HG02610 (cell line): Measurements from ENCODE around the gene PCGF1.
"Not testable (repeated sequence)": the region's sequence is repeated elsewhere in the genome, so short reads cannot be mapped to it uniquely, and the experiment has no call there.

Experiments
- ATAC-seq: cut with Tn5 transposase; IDR thresholded peaks from one replicate; pipeline ENCODE4 v1.9.1; 2021; ENCODE audit warnings: mild to moderate bottlenecking, moderate library complexity; ENCODE audit not compliant: unreplicated experiment

The PCGF1 gene

DNA sequence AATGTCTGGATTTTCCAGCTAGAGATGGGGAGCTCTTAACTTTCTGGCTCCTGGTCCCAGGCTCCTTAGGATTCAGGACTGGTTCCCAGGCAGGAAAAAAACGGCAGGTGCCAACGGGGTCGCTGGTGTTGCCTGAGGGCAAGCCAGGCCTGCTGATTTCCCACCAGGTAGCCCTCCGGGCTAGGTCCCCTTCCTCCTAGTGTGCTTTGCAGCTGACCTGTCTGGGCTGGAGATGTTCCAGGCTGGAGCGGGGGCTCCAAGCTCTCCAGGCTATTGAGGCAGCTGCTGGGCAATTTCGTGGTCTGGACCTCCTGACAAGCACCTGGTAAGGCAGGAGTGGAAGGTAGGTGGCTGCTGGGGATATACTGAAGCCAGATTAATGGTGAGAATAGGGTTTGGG, 33.0 kb downstream of the PCGF1 start:
- no peak for ATAC-seq

GRCh38 chr2:74472945-74473258, 34.6 kb downstream of the PCGF1 start:
- ATAC-seq = no peak

DNA sequence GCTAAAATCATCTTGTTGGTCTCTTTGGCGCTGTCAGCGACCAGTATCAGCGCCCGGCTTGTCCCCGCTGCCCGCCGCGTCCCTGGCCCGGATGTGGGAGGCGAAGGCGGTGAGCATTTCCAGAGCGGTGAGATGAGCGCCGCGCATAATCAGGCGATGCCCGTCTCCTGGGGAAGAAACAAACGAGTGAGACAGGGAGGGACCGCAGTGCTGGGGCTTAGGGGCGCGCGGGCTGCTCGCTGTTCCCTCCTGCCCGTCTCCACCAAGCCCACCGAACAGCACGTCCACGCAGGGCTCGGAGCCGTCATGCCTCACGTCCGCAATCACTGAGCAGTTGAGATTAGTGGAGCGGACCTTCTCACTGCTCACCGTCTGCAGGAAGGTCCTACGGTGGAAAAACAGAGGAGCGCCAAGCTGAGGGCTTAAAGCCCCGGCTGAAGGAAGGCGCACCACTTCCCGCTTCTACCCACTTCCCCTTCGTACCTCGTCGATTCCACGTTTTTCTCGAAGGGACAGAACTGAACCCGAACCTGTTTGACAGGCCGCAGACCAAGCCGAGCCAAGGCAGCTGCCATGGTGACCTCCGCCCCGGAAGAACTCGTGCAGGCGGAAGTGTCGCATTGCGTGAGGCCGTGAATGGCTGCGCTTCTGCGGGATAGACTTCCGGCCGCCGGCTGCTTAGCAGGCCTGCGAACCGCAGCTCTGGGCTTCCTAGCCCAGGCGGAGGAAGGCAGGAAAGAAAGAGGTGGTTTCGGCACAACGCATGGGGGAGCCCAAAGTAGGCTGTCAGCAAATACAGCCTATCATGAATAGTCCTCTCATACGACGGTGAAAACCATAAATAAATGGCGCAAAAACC, 35.2 kb downstream of the PCGF1 start, which contains the start of gene MRPL53:
Gene MRPL53, minus strand, starts transcription at position 595 of the 859 bp plus-strand sequence. Its CDS starts 20 bp downstream, at position 575.
- ATAC-seq = peak; percentile 92

DNA sequence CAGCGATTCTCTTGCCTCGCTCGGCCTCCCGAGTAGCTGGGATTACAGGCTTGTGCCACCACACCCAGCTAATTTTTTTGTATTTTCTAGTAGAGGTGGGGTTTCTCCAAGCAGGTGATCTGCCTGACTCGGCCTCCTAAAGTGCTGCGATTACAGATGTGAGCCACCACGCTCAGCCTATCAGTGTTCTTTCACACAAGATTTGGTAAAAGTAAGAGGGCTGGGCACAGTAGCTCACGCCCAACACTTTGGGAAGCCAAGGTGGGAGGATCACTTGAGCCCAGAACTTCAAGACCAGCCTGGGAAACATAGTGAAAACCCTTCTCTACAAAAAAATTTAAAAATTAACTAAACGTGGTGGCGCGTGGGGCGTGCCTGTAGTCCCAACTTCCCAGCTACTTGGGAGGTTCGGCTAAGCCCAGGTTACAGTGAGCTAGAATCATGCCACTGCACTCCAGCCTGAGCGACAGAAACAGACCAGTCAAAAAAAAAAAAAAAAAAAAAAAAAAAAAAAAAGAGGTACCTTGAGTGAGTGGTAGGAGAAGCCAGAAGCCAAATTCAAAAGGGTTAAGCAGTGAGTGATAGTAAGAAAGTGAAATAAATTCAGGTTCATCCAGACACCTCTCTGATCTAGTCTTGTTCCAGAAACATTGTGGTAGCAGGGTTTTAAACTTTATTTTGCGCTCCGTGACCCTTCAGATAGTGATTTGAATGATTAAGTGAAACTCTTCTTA, 36.0 kb downstream of the PCGF1 start:
- no peak for ATAC-seq

DNA sequence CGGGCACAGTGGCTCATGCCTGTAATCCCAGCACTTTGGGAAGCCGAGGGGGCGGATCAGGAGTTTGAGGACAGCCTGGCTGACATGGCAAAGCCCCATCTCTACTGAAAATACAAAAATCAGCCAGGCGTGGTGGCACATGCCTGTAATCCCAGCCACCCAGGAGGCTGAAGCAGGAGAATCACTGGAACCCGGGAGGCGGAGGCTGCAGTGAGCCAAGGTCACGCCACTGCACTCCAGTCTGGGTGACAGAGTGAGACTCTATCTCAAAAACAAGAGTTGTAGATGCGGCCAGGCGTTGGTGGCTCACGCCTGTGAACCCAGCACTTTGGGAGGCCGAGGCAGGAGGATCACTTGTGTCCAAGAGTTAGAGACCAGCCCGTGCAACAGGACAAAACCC, 36.8 kb downstream of the PCGF1 start:
- not testable (repeated sequence) for ATAC-seq

GRCh38 chr2:74464406-74464805, 43.1 kb downstream of the PCGF1 start:
- ATAC-seq = no peak

GRCh38 chr2:74462786-74463105, 44.7 kb downstream of the PCGF1 start:
- ATAC-seq = no peak

GRCh38 chr2:74462054-74462785, 45.3 kb downstream of the PCGF1 start:
- ATAC-seq = no peak

DNA sequence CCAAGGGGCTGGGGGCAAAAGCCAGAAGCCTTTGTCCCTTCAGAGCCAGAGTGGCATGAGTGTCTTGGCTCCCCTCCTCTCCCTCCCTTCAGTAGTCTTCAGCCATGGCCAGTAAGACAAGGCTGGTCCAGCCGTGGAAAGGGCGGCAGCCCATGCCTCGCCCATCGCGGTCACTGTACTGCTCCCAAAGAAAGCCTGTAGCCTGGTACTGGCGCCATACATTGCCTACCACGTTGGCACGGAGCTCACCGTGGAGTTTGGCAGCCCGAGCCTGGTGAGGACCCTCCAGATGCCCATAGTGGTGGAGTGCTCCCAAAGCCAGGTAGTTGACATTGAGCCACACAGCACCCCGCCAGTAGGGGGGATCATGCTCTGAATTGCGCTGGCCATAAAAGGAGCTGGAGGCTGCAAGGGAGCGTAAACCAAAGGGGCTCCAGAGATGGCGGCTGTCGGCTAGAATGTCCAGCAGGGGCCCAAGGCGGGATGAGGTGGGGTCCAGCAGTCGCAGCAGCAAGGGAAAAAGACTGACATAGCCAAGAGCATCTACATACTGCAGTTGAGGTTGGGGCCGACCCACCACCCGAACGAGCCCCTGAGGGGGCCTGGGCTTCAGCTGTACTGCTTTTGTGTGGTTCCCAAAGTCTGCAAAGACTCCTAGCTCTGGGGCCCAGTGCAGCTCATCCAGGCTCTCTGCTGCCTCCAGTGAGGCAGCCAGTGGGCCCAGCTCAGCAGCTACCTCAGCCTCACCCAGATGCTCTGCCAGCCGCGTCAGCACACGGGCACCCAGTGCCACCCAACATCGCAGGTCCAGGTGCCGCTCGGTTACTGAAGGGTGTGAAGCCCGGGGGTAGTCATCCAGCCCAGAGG, 46.1 kb downstream of the PCGF1 start:
- ATAC-seq = no peak

DNA sequence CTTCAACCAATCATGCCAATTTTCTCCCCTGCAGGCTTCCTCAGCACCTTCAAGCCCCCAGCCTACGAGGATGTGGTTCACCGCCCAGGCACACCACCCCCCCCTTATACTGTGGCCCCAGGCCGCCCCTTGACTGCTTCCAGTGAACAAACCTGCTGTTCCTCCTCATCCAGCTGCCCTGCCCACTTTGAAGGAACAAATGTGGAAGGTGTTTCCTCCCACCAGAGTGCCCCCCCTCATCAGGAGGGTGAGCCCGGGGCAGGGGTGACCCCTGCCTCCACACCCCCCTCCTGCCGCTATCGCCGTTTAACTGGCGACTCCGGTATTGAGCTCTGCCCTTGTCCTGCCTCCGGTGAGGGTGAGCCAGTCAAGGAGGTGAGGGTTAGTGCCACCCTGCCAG, 47.3 kb downstream of the PCGF1 start:
- ATAC-seq = not testable (repeated sequence)

DNA sequence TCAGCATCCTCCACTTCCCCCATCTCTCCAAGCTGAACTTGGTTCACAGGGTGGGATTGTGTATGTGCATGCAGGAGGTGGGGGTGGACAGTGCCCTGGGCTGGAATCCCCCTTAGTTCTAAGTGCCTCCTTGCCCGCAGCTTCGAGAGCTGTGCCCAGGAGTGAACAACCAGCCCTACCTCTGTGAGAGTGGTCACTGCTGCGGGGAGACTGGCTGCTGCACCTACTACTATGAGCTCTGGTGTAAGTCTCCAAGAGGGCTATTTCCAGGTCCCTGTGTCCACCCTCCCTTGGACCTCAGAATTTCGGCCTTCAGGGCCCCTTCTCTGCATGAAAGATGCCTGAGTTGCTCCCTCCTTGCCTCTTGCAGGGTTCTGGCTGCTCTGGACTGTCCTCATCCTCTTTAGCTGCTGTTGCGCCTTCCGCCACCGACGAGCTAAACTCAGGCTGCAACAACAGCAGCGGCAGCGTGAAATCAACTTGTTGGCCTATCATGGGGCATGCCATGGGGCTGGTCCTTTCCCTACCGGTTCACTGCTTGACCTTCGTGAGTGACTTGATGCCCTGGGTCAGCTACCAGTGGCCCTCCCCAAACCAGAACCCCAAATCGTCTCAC, 47.9 kb downstream of the PCGF1 start:
- ATAC-seq = not testable (repeated sequence)

DNA sequence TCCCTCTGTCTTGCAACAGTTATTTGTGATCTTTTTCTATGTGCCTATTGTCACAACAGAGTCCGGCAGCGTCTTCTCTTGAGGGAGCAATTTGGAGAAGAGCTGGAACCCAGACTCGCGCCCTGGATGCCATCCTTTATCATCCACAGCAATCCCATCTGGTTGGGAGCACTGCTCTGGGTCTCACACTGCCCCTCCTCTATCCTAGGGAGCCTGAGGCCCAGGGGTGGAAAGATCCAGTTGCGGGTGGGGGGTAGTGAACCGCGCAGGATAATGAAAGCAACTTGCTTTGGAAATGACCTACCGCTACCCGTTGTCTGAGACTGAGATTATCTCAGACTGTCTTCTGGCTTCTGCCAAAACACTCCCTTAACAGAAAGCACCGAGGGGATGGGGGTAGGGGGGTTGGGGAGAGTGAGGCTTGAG, 48.5 kb downstream of the PCGF1 start:
- no peak for ATAC-seq

DNA sequence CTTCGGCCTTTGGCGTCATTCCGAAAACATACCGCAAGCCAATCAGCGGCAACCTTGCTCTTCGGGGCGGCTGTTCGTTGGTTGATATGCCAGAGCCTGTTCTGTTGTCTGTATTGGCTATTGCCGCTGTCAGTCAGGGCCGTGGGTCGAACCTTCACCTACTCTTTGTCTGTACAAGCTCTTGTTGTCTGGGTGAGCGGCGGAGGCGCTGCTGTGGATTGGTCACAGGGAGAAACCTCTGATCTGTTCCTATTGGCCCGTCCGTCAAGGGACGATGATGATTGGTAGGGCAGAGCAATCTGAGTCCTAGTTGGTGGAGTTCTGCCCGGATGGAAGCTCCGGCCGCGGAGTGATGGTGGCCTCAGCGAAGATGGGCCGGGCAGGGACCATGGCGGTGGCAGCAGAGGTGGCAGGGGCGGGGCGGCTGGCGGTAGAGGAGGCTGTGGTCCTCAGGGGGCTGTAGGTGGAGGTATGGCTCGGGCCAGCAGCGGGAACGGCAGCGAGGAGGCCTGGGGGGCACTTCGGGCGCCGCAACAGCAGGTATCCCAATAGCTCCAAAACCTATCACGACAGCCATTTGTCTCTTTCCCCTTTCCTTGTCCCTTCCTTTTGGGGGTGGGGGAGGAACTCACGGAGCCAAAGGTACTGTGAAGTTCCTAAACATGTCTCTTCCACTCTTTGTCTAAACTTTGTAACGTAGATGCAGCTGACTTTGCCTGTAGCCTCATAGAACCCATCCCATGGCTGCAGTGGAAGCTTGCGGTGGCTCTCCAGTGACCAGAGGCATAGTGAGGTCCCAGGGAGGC, 49.2 kb downstream of the PCGF1 start, which contains the start of gene WBP1:
Gene WBP1, plus strand, starts transcription at position 307 of the 806 bp plus-strand sequence. Its CDS starts 165 bp downstream, at position 472.
- ATAC-seq = peak; percentile 86

DNA sequence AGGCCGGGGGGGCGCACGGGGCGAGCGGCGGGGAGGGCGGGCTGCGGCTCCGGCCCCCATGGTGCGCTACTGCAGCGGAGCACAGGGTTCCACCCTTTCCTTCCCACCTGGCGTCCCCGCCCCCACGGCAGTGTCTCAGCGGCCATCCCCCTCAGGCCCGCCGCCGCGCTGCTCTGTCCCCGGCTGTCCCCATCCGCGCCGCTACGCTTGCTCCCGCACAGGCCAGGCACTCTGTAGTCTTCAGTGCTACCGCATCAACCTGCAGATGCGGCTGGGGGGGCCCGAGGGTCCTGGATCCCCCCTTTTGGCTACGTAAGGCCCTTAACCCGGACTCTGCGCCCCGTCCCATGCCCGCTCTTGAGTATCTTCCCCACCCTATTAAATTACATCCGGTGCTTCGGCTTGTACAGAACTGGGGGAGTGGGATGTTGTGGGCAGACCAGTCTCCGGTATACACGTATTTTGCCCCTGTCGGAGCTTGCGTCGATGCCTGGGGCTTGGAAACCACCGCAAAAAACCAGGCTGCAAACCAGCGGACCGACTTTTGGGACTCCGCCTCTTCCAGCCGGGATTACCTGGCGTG, 49.9 kb downstream of the PCGF1 start:
- ATAC-seq = peak; percentile 17

DNA sequence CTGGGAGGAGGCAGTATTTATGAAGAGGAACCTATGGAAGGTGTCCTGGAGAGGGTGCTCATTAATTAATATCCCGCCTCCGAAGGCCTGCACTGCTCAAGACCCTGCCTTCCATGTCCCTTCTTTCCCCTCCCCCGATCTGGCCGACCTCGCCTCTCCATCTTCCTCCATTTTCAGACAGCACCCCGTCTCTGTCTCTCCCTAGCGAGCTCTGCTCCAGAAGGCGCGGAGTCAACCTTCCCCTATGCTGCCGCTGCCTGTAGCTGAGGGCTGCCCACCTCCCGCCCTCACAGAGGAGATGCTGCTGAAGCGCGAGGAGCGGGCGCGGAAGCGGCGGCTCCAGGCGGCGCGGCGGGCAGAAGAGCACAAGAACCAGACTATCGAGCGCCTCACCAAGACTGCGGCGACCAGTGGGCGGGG, 50.4 kb downstream of the PCGF1 start:
- ATAC-seq = no peak
